Ovary (tissue), 3 donors: ENCODE data around the gene KIR2DL3.
"Not testable (repeated sequence)": the region's sequence is repeated elsewhere in the genome, so short reads cannot be mapped to it uniquely, and the experiment has no call there.

Experiments used
- EP300 ChIP-seq: sonication (generic); formaldehyde crosslinking; IDR thresholded peaks from one replicate; pipeline ENCODE4 v1.6.1; 2017; ENCODE audit warnings: antibody characterized with exemption
- POLR2A ChIP-seq: fragments of 450-650 bp; IDR thresholded peaks from one replicate; pipeline ENCODE4 v1.6.1; 2017; ENCODE audit warnings: antibody characterized with exemption, mild to moderate bottlenecking, moderate library complexity
- TF ChIP-seq, protein P1 (sequence below), 3 donors: fragments of 450-650 bp in 2 of 3; fragments of 200-600 bp in 1 of 3; IDR thresholded peaks; one replicate each; pipeline versions ENCODE4 v1.5.1 to v1.8.0; 2016 to 2022; ENCODE audit warnings: antibody characterized with exemption in 3 of 3, mild to moderate bottlenecking in 1 of 3
- donor health status: DM: no; HTN: no; CAD: no.

DNA sequence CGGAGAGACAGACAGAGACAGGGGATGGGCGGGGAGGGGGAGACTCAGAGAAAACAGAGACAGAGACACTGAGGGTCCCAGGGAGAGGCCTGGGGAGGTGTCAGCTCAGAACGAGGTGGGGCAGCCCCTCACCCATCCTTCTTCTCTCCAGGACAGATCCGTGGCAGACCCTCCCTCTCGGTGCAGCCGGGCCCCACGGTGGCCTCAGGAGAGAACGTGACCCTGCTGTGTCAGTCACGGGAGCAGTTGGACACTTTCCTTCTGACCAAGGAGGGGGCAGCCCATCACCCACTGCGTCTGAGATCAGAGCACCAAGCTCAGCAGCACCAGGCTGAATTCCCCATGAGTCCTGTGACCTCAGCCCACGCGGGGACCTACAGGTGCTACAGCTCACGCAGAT lies 28.4 kb upstream of the KIR2DL3 start:
- not testable (repeated sequence) for TF ChIP-seq POLR2A, EP300
- TF ChIP-seq, protein P1, sequence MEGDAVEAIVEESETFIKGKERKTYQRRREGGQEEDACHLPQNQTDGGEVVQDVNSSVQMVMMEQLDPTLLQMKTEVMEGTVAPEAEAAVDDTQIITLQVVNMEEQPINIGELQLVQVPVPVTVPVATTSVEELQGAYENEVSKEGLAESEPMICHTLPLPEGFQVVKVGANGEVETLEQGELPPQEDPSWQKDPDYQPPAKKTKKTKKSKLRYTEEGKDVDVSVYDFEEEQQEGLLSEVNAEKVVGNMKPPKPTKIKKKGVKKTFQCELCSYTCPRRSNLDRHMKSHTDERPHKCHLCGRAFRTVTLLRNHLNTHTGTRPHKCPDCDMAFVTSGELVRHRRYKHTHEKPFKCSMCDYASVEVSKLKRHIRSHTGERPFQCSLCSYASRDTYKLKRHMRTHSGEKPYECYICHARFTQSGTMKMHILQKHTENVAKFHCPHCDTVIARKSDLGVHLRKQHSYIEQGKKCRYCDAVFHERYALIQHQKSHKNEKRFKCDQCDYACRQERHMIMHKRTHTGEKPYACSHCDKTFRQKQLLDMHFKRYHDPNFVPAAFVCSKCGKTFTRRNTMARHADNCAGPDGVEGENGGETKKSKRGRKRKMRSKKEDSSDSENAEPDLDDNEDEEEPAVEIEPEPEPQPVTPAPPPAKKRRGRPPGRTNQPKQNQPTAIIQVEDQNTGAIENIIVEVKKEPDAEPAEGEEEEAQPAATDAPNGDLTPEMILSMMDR (IDR thresholded peaks at IDR 0.05) = not testable (repeated sequence)
